HL-60 (cell line): Measurements from ENCODE around the gene SPOCK3.

Experiments used
- SPI1 ChIP-seq: IDR thresholded peaks from 2 replicates; pipeline ENCODE4 v1.6.1; 2012; ENCODE audit warnings: low read depth, mild to moderate bottlenecking, borderline replicate concordance
- TF ChIP-seq, protein P1 (sequence below): IDR thresholded peaks from one replicate; pipeline ENCODE4 v1.5.1; 2011; ENCODE audit warnings: low read length, control low read depth, inconsistent platforms; ENCODE audit not compliant: insufficient read depth

DNA sequence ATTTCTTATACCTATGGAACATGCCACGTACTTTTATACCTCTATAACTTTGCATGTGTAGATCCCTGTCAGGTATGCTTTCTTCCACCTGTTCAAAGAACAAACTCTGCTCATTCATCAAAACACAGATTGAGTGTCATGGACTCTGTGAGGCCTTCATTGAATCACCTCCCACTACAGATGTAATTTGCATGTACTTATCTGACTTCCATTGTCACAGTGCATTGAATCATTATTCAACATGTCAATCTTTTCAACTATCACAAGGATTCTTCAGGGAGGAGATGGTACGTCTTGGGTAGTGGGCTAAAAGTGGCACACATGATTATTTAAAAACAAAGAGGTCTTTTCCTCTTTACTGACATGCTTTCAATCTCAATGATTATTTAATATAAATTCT is 24.1 kb downstream of the SPOCK3 start:
- TF ChIP-seq, protein P1, sequence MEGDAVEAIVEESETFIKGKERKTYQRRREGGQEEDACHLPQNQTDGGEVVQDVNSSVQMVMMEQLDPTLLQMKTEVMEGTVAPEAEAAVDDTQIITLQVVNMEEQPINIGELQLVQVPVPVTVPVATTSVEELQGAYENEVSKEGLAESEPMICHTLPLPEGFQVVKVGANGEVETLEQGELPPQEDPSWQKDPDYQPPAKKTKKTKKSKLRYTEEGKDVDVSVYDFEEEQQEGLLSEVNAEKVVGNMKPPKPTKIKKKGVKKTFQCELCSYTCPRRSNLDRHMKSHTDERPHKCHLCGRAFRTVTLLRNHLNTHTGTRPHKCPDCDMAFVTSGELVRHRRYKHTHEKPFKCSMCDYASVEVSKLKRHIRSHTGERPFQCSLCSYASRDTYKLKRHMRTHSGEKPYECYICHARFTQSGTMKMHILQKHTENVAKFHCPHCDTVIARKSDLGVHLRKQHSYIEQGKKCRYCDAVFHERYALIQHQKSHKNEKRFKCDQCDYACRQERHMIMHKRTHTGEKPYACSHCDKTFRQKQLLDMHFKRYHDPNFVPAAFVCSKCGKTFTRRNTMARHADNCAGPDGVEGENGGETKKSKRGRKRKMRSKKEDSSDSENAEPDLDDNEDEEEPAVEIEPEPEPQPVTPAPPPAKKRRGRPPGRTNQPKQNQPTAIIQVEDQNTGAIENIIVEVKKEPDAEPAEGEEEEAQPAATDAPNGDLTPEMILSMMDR: no peak
- TF ChIP-seq SPI1: no peak
